GM12874 (cell line): ENCODE data around the gene FAM20A.

Source experiments
- CTCF ChIP-seq: IDR thresholded peaks from 2 replicates; pipeline ENCODE4 v1.5.1; 2011; ENCODE audit warnings: low read depth, mild to moderate bottlenecking, control low read depth, low read length, moderate library complexity; ENCODE audit not compliant: insufficient read depth

Gene FAM20A

GRCh38 chr17:68512960-68513474 is 88.2 kb downstream of the FAM20A start:
- TF ChIP-seq CTCF = no peak

GRCh38 chr17:68512247-68512959 is 88.8 kb downstream of the FAM20A start, which contains the start of gene PRKAR1A:
PRKAR1A (plus strand) TSS chr17:68512430; CDS start chr17:68515400, 2,970 bp downstream.
- no peak for TF ChIP-seq CTCF

GRCh38 chr17:68511671-68512246 is 89.4 kb downstream of the FAM20A start:
- 0 out of 2 replicates have a peak, but pooled peaks have one; percentile 13 for TF ChIP-seq CTCF

- no peak for TF ChIP-seq CTCF
These were observed 89.9 kb downstream of the FAM20A start for GRCh38 chr17:68511254-68511670.

GRCh38 chr17:68509141-68510057 is 91.8 kb downstream of the FAM20A start:
- TF ChIP-seq CTCF = no peak

- no peak for TF ChIP-seq CTCF
These were observed 93.6 kb downstream of the FAM20A start for GRCh38 chr17:68507576-68507975.

- TF ChIP-seq CTCF = no peak
These were observed 95.2 kb downstream of the FAM20A start for GRCh38 chr17:68505951-68506350.
